ENCODE results near the gene TTYH3.

- TF ChIP-seq CTCF (IDR thresholded peaks at IDR 0.05): no peak
- TF ChIP-seq POLR2A (IDR thresholded peaks at IDR 0.05): no peak
- no peak for TF ChIP-seq EP300 (IDR thresholded peaks at IDR 0.05)
These were observed 48.5 kb downstream of the TTYH3 start for GRCh38 chr7:2680256-2680655.

All from ovary (tissue), 3 donors.